Midbrain (tissue), 1 donor: Measurements from ENCODE around the gene NMB.
"Not testable (repeated sequence)": the region's sequence is repeated elsewhere in the genome, so short reads cannot be mapped to it uniquely, and the experiment has no call there.

Experiments
- DNase-seq: peaks from one replicate; lab custom pipeline; 2025; lab: John Stamatoyannopoulos, UW

The NMB gene

GRCh38 chr15:84654689-84655453, 3.1 kb downstream of the NMB start:
- DNase-seq, result peak; percentile 86

GRCh38 chr15:84653910-84654688, 3.9 kb downstream of the NMB start, which contains the start of gene WDR73:
TSS of gene WDR73 (minus strand) at chr15:84654283. CDS start at chr15:84654274, 9 bp downstream.
- peak; percentile 98 for DNase-seq

GRCh38 chr15:84653584-84653909, 4.5 kb downstream of the NMB start:
- peak; percentile 56 for DNase-seq

- no peak for DNase-seq
Observed at GRCh38 chr15:84649706-84650105, 8.3 kb downstream of the NMB start.

- DNase-seq, result no peak
Observed at GRCh38 chr15:84648539-84648938, 9.5 kb downstream of the NMB start.

GRCh38 chr15:84647726-84648125, 10.3 kb downstream of the NMB start:
- DNase-seq, result no peak

- DNase-seq, result no peak
Observed at GRCh38 chr15:84645997-84646396, 12.0 kb downstream of the NMB start.

- no peak for DNase-seq
Observed at GRCh38 chr15:84645496-84645895, 12.5 kb downstream of the NMB start.

GRCh38 chr15:84643838-84644237, 14.2 kb downstream of the NMB start:
- no peak for DNase-seq

- DNase-seq, result not testable (repeated sequence)
Observed at GRCh38 chr15:84642640-84643039, 15.4 kb downstream of the NMB start.

GRCh38 chr15:84641871-84642270, 16.1 kb downstream of the NMB start:
- not testable (repeated sequence) for DNase-seq

- DNase-seq, result peak; percentile 36
Observed at GRCh38 chr15:84638103-84638502, 19.9 kb downstream of the NMB start.

- DNase-seq, result peak; percentile 58
Observed at GRCh38 chr15:84634228-84634837, 23.7 kb downstream of the NMB start.

GRCh38 chr15:84633311-84634227, 24.4 kb downstream of the NMB start:
- DNase-seq, result peak; percentile 78

- DNase-seq, result no peak
Observed at GRCh38 chr15:84631706-84632272, 26.2 kb downstream of the NMB start.

GRCh38 chr15:84629033-84629432, 29.0 kb downstream of the NMB start:
- no peak for DNase-seq

GRCh38 chr15:84625123-84625522, 32.9 kb downstream of the NMB start:
- DNase-seq, result no peak

- DNase-seq, result no peak
Observed at GRCh38 chr15:84624359-84624758, 33.6 kb downstream of the NMB start.

- no peak for DNase-seq
Observed at GRCh38 chr15:84621358-84621979, 36.5 kb downstream of the NMB start.

- DNase-seq, result no peak
Observed at GRCh38 chr15:84620626-84621025, 37.4 kb downstream of the NMB start.

GRCh38 chr15:84616235-84616634, 41.8 kb downstream of the NMB start:
- no peak for DNase-seq
